Hematopoietic multipotent progenitor cell treated with erythropoietin and hydrocortisone succinate and interleukin-3 and kit ligand, for 4 days (in vitro differentiated cells): Measurements from ENCODE around the gene GDPD2.
"Not testable (repeated sequence)": the region's sequence is repeated elsewhere in the genome, so short reads cannot be mapped to it uniquely, and the experiment has no call there.

Experiments
- DNase-seq: peaks from one replicate; pipeline ENCODE4 v3.0.0-alpha.2; 2015

GDPD2 gene, protein sequence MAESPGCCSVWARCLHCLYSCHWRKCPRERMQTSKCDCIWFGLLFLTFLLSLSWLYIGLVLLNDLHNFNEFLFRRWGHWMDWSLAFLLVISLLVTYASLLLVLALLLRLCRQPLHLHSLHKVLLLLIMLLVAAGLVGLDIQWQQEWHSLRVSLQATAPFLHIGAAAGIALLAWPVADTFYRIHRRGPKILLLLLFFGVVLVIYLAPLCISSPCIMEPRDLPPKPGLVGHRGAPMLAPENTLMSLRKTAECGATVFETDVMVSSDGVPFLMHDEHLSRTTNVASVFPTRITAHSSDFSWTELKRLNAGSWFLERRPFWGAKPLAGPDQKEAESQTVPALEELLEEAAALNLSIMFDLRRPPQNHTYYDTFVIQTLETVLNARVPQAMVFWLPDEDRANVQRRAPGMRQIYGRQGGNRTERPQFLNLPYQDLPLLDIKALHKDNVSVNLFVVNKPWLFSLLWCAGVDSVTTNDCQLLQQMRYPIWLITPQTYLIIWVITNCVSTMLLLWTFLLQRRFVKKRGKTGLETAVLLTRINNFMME

GRCh38 chrX:70422851-70423341, at the start of gene GDPD2:
Gene GDPD2 (plus strand): TSS chrX:70423314. CDS start chrX:70424985, 1,671 bp downstream.
- peak; percentile 51 for DNase-seq

- peak; percentile 2 for DNase-seq
Measured at GRCh38 chrX:70386235-70386634, 36.9 kb upstream of the GDPD2 start.

GRCh38 chrX:70398899-70399298, 24.2 kb upstream of the GDPD2 start:
- DNase-seq: peak; percentile 27

DNA sequence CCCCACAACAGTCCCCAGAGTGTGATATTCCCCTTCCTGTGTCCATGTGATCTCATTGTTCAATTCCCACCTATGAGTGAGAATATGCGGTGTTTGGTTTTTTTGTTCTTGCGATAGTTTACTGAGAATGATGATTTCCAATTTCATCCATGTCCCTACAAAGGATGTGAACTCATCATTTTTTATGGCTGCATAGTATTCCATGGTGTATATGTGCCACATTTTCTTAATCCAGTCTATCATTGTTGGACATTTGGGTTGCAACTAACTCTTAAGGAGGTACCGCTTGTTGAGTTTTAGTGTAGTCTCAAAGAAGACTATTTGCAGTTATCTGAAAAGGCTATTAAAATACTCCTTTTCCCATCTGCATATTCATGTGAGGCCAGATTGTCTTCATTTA, 22.9 kb upstream of the GDPD2 start:
- not testable (repeated sequence) for DNase-seq

DNA sequence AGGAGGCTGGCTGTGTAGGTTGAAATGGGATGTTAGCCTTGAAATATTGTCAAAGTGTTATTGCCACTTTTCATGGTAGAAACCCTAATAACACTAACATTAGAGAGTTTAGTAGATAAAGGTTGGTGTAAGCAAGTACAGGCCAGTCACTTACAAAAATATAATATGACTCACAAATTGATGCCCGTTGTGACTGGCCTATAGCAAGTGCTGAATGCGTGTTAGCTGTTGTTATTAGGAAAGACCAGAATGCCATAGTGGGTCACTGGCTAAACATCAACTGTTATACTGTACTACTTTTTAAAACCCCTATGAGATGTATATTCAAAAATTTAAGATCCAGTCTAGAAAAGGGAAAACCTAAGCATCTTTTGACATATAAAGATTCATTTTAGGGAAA, 20.4 kb upstream of the GDPD2 start:
- no peak for DNase-seq

DNA sequence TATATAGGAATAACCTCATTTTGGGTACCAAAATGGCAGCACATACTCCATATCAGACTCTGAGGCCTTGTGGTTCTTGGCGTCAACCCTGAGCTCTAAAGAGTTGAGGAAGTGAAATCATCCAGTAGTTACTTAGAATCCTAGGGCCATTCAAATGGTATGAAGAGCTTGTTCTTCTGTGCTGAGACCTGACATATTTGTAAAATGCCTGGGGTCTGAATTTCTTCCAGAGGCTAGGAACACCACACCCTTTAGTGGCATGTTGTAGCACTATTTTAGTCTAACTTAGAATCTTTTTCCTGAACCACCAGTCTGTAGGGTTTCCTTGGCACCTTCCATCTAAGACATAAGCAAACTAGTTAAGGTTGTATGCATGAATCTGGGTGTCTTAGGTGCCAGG, 18.1 kb upstream of the GDPD2 start:
- no peak for DNase-seq

- no peak for DNase-seq
Measured at GRCh38 chrX:70410921-70411320, 12.2 kb upstream of the GDPD2 start.

DNA sequence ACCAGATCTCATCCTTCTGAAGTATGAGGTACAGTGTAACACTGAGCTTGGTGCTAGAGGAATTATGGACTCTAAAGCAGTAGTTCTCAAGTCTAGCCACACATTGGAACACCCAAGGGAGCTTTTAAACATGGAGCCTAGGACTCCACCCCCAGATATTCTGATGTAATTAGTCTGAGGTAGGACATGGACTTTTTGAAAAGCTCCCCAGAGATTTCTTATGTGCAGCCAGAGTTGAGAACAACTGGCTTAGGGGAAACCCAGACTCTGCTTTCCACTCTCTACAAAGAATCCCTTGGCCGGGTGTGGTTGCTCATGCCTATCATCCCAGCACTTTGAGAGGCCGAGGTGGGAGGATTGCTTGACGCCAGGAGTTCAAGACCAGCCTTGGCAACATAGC, 11.6 kb upstream of the GDPD2 start:
- no peak for DNase-seq

GRCh38 chrX:70421618-70422017, 1.5 kb upstream of the GDPD2 start:
- no peak for DNase-seq

DNA sequence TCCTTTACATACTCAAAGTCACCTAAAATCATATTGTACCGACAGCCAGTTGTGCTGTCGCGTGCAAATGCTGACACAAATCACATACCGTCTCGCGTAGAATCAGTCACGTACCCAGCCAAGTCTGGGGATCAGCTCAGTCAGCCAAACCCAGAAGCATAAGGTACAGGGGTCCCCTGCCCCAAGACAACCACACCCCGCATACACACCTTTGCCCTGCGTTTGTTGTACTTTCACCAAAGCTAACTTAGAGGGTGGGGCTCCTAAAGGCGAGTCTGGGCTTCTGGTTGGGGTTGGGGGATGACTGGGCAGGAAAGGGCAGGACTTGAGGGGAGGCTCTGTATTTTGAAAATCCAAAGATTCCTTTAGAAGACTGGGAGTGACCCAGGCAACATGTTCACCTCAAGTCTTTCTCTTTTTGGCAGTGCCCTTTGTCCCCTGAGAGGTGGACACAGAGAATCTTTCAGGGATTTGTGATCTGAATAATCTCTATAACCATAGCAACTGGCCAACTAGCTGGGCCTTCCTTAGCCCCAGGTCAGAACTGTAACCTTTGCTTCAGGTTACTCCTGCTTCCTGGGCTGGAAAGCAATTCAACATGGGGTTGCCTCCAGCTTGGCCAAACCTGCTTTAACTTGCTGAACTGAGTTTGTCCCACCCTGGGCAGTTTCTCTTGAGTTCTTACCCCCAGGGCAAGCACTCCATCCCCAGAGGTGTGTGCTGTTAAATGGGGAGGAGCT, 992 bp downstream of the GDPD2 start:
- DNase-seq: no peak

GRCh38 chrX:70424801-70425200, 1.7 kb downstream of the GDPD2 start:
- no peak for DNase-seq

DNA sequence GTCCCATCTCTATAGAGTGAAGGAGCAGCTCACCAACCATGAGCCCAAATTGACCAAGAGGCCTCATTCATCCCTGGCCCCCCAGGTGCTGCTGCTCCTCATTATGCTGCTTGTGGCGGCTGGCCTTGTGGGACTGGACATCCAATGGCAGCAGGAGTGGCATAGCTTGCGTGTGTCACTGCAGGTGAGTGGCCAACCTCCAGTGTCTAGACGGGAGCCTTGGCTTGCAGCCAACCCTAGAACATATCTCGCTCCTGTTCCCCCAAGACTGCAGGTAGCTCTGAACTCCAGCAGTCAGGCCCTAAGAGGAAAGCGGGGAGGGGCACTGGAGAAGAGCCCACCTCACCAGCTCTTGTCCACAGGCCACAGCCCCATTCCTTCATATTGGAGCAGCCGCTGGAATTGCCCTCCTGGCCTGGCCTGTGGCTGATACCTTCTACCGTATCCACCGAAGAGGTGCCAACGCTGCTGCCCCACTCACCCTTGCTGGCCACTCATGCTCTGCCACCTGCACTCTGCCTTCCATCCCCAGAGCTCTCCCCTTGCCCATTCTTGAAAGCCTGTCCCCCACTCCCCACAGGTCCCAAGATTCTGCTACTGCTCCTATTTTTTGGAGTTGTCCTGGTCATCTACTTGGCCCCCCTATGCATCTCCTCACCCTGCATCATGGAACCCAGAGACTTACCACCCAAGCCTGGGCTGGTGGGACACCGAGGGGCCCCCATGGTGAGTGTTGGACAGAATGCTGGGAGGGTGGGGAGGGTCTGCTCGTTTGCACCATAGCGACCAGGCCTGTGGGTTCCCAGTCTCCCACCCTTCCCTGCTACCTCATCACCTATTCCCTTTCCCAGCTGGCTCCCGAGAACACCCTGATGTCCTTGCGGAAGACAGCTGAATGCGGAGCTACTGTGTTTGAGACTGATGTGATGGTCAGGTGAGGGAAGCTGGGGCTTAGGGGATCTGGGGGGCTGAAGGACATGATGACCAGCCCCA, 3.5 kb downstream of the GDPD2 start:
- no peak for DNase-seq

DNA sequence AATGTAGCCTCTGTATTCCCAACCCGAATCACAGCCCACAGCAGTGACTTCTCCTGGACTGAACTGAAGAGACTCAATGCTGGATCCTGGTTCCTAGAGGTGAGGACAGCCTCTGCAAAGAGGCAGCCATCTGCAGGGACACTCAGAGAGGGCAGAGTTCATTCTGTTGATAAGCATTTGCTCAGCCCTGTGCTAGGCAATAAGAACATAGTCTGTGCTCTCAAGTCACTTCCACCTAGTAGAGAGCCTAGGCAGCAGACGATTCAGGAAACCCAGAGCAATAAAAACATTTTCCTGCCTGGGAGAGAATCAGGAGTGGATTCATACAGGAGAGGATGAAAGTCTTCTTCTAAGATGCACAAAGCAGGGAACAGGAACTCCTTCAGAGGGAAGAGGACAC, 4.3 kb downstream of the GDPD2 start:
- DNase-seq: no peak

- no peak for DNase-seq
Measured at GRCh38 chrX:70429759-70430158, 6.6 kb downstream of the GDPD2 start.

DNA sequence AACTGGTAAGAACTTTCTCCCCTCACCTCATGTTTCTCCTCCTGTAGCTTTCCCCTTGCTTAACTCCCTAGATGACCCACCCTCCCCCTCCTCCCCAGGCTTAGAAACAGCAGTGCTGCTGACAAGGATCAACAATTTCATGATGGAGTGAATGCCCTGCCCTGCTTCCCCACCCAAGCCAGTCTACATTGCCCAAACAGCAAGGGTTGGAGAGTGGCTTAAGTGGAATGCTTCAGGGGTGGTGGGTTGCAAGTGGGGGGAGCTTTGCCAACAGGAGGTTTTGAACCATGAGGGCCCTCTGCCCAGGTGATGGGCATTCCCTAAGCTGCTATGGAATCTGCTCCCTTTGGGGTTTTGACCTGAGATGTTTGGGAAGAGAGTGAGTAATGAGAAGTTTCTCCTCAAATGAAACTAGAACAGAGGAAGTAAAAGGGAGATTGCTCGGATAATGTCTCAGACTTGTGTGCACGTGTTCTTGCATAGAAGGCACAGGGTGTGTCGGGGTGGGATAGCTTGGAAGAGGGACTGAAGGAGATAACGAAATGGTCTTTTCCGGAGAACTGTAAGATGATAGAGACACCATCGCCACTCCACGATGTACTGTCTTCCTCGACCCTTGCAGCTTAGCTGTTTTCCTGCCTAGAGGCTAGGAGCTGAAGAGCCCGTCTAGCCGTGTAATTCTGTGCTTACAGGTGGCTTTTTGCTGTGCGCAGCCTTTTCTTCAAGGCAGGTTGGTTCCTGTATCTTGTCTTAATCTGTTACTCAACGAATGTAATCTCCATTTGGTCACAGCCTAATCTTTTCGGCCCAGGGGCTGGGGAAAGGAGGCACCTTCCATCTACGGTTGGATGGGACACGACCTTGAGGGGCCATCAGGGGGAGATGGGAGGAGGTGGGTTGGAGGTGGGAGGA, 10.1 kb downstream of the GDPD2 start:
- DNase-seq: no peak

DNA sequence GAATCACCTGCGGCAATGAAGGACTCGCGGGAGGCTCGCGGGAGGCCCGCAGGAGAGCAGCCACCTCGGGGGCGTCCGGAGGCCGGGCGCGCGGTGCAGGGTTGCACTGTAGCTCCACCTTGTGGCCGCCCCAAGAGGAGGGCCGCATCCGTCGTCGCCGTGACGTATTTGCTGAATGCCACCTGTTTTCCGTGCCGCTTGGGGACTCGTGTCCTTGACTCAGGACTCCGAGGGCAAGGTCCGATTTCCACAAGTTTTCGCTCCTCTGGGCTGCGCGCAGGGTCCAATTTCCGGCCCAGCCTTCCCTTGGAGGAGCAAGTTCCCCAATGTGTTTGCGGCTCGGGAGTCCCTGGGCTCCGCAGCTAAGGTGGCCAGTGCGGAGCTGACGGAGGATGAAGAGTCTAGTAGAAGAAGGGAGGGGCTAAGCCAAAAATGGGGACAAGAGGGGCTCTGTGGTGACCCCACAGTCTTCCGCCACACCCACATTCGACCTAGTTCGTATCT, 10.8 kb downstream of the GDPD2 start:
- DNase-seq: peak; percentile 72

- peak; percentile 83 for DNase-seq
Measured at GRCh38 chrX:70434352-70434866, 11.3 kb downstream of the GDPD2 start.

- peak; percentile 26 for DNase-seq
Measured at GRCh38 chrX:70434914-70435586, 11.9 kb downstream of the GDPD2 start.

GRCh38 chrX:70436343-70436742, 13.2 kb downstream of the GDPD2 start:
- peak; percentile 55 for DNase-seq

DNA sequence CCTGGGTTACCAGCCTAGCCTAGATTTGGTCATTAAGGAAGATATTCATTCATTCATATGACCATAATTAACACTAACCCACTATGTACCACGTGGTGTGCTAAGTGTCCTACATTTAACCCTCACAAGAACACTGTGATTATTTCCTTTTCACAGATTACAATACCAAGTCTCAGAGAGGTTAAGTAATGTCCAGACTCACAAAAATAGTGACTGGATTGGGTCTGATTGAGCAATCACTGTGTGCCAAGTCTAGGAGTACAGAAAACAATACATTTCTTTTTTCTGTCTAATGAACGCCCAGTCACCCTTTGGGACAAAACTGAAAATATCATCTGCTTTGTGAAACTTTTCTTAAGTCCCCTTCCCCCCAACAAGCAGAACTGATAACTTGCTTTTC, 13.9 kb downstream of the GDPD2 start:
- DNase-seq: no peak
